Measurements from ENCODE around the gene PSME3IP1.

DNA sequence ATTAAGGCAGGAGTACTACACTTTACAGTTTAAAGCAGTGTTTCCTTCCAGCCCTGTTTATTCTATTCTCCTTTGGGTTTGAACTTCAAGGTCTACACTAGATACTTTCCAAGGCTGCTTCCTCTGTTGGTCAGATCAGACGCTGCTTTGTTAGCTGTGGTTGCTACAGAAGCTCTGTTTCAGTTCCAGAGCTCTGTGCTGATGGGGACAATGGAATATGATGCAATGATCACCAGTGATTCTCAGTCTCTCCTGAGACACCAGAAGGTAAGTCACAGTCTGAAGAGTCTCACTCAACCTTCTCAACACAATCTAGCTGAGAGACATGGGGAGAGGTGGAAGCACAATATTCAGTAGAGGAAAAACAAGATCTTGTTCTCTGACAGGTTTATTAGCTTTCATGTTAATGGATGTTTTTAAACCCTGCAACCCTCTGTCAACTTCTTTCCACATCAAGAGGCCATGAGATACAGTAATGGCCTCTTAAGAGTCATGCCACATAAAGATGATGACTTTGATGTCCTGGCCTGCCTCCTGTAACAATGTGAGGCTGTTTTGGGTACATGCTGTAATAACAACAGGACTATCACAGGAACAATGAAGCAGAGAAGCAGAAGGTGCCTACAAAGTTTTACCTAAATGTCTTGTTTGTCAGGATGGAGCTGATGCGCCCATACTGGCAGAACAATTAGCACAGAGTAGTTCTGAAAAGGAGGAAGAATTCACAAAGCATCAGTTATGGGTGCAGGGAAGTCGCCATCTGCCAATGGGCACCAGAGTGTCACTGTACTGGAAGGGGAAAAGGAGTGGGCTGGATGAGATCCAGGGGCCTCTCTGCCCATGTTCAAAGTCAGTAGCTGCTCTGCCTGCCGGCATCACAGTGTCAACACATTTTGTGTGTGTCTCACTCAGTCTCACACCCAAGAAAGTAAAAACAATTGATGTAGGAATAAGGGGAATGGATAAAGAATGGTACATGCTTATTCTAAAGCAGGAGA, 33.4 kb downstream of the PSME3IP1 start:
- TF ChIP-seq, protein P1, sequence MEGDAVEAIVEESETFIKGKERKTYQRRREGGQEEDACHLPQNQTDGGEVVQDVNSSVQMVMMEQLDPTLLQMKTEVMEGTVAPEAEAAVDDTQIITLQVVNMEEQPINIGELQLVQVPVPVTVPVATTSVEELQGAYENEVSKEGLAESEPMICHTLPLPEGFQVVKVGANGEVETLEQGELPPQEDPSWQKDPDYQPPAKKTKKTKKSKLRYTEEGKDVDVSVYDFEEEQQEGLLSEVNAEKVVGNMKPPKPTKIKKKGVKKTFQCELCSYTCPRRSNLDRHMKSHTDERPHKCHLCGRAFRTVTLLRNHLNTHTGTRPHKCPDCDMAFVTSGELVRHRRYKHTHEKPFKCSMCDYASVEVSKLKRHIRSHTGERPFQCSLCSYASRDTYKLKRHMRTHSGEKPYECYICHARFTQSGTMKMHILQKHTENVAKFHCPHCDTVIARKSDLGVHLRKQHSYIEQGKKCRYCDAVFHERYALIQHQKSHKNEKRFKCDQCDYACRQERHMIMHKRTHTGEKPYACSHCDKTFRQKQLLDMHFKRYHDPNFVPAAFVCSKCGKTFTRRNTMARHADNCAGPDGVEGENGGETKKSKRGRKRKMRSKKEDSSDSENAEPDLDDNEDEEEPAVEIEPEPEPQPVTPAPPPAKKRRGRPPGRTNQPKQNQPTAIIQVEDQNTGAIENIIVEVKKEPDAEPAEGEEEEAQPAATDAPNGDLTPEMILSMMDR (IDR thresholded peaks at IDR 0.05) = no peak
- no peak for TF ChIP-seq POLR2A (IDR thresholded peaks at IDR 0.05)
- no peak for TF ChIP-seq EP300 (IDR thresholded peaks at IDR 0.05)
